Stimulated activated CD4-positive, alpha-beta T cell treated with anti-CD3 and anti-CD28 coated beads, Interleukin-2, amount 100 ng/mL, for 24 hours (primary cell): ENCODE data around the gene SEZ6L.

ENCODE experiments used
- DNase-seq, 2 donors: peaks; one replicate each; pipeline ENCODE4 v3.0.0-alpha.2; 2020

Gene SEZ6L

GRCh38 chr22:26246552-26246951 lies 77.3 kb downstream of the SEZ6L start:
- no peak for DNase-seq

GRCh38 chr22:26251869-26252268 lies 82.6 kb downstream of the SEZ6L start:
- DNase-seq: no peak

GRCh38 chr22:26259510-26259909 lies 90.2 kb downstream of the SEZ6L start:
- DNase-seq: peak in 1 of 2 donors; percentile 4

GRCh38 chr22:26264162-26264561 lies 94.9 kb downstream of the SEZ6L start:
- no peak for DNase-seq

- DNase-seq: no peak
Observed at GRCh38 chr22:26265281-26265680, 96.0 kb downstream of the SEZ6L start.

GRCh38 chr22:26265909-26266308 lies 96.6 kb downstream of the SEZ6L start:
- DNase-seq: no peak

GRCh38 chr22:26267856-26268255 lies 98.6 kb downstream of the SEZ6L start:
- no peak for DNase-seq

GRCh38 chr22:26269572-26269971 lies 100.3 kb downstream of the SEZ6L start:
- no peak for DNase-seq

- no peak for DNase-seq
Observed at GRCh38 chr22:26271427-26271826, 102.2 kb downstream of the SEZ6L start.

GRCh38 chr22:26273011-26273675 lies 103.9 kb downstream of the SEZ6L start:
- DNase-seq: no peak

- no peak for DNase-seq
Observed at GRCh38 chr22:26276529-26277160, 107.4 kb downstream of the SEZ6L start.

- DNase-seq: no peak
Observed at GRCh38 chr22:26281941-26282340, 112.7 kb downstream of the SEZ6L start.

GRCh38 chr22:26283330-26283729 lies 114.1 kb downstream of the SEZ6L start:
- no peak for DNase-seq

GRCh38 chr22:26285632-26286031 lies 116.4 kb downstream of the SEZ6L start:
- no peak for DNase-seq

- DNase-seq: no peak
Observed at GRCh38 chr22:26286091-26286820, 117.0 kb downstream of the SEZ6L start.

- DNase-seq: no peak
Observed at GRCh38 chr22:26287382-26288225, 118.3 kb downstream of the SEZ6L start.

- no peak for DNase-seq
Observed at GRCh38 chr22:26289611-26290101, 120.4 kb downstream of the SEZ6L start.

GRCh38 chr22:26291940-26292666 lies 122.8 kb downstream of the SEZ6L start:
- DNase-seq: no peak

GRCh38 chr22:26292667-26292995 lies 123.4 kb downstream of the SEZ6L start:
- DNase-seq: no peak

GRCh38 chr22:26295563-26296126 lies 126.4 kb downstream of the SEZ6L start:
- no peak for DNase-seq

GRCh38 chr22:26298605-26299310 lies 129.5 kb downstream of the SEZ6L start:
- DNase-seq: no peak
